HEK293 (cell line): Measurements from ENCODE around the gene TTL.
"Not testable (repeated sequence)": the region's sequence is repeated elsewhere in the genome, so short reads cannot be mapped to it uniquely, and the experiment has no call there.

Source experiments
- CTCF ChIA-PET: fragments of 350-600 bp; formaldehyde crosslinking; extraction: SDS; loops from one replicate; lab custom pipeline; 2021; ENCODE audit warnings: antibody characterized with exemption; lab: Yijun Ruan, JAX
- POLR2A ChIA-PET: fragments of 300-600 bp; formaldehyde crosslinking; extraction: SDS; loops from one replicate; lab custom pipeline; 2020; ENCODE audit warnings: antibody characterized with exemption, inconsistent platforms; lab: Yijun Ruan, JAX
- H3K27ac ChIP-seq: fragments of 200-500 bp; sonication (Bioruptor generic); 2 replicates; pipeline ENCODE4 v1.5.1; 2014; ENCODE audit warnings: low read depth, low read length, control low read depth, inconsistent platforms; ENCODE audit errors: extremely low read depth
- H3K36me3 ChIP-seq, 2 experiments: fragments of 200-500 bp in 1 of 2; sonication (Bioruptor generic) in 1 of 2; 1 replicate in 1 of 2; 2 replicates in 1 of 2; pipeline ENCODE4 v1.5.1; 2014 to 2017; ENCODE audit warnings: inconsistent platforms in 2 of 2, low read length in 2 of 2; ENCODE audit not compliant: control insufficient read depth in 2 of 2, insufficient read depth in 1 of 2
- H3K4me1 ChIP-seq: fragments of 200-500 bp; sonication (Bioruptor generic); 2 replicates; pipeline ENCODE4 v1.5.1; 2014; ENCODE audit warnings: mild to moderate bottlenecking, low read length, inconsistent platforms; ENCODE audit not compliant: control insufficient read depth, insufficient read depth
- H3K4me3 ChIP-seq: 2 replicates; pipeline ENCODE4 v1.5.1; 2011; ENCODE audit warnings: low read depth, mild to moderate bottlenecking, control low read depth, low read length, moderate library complexity
- H3K9me3 ChIP-seq: fragments of 200-500 bp; sonication (Bioruptor generic); 2 replicates; pipeline ENCODE4 v1.5.1; 2014; ENCODE audit warnings: low read depth, low read length, inconsistent platforms; ENCODE audit not compliant: control insufficient read depth, insufficient read depth
- GFI1B ChIP-seq: fragments of 450-650 bp; formaldehyde crosslinking; IDR thresholded peaks from 2 replicates; pipeline ENCODE4 v1.5.1; 2016; ENCODE audit warnings: missing biosample characterization, missing genetic modification characterization
- IKZF3 ChIP-seq: fragments of 450-650 bp; IDR thresholded peaks from 2 replicates; pipeline ENCODE4 v1.5.0; 2018; ENCODE audit warnings: missing biosample characterization, mild to moderate bottlenecking, missing genetic modification characterization, moderate library complexity
- KLF9 ChIP-seq: fragments of 450-650 bp; formaldehyde crosslinking; IDR thresholded peaks from 2 replicates; pipeline ENCODE4 v1.5.1; 2016; ENCODE audit warnings: missing biosample characterization, missing genetic modification characterization, low read depth
- SETDB1 ChIP-seq: IDR thresholded peaks from one replicate; pipeline ENCODE4 v1.6.1; 2017; ENCODE audit warnings: mild to moderate bottlenecking, low read length, moderate library complexity, mixed read lengths; ENCODE audit not compliant: insufficient read length
- ZBTB20 ChIP-seq: fragments of 450-650 bp; formaldehyde crosslinking; IDR thresholded peaks from 2 replicates; pipeline ENCODE4 v1.5.1; 2016; ENCODE audit warnings: missing biosample characterization, missing genetic modification characterization
- ZNF292 ChIP-seq: fragments of 450-650 bp; formaldehyde crosslinking; IDR thresholded peaks from 2 replicates; pipeline ENCODE4 v1.5.1; 2016; ENCODE audit warnings: low read depth, missing biosample characterization, missing genetic modification characterization, borderline replicate concordance
- ZNF37A ChIP-seq: fragments of 450-650 bp; IDR thresholded peaks from 2 replicates; pipeline ENCODE4 v1.5.1; 2018; ENCODE audit warnings: missing biosample characterization, missing genetic modification characterization
- ZNF600 ChIP-seq: fragments of 450-650 bp; formaldehyde crosslinking; IDR thresholded peaks from 2 replicates; pipeline ENCODE4 v1.5.1; 2016; ENCODE audit warnings: missing biosample characterization, missing genetic modification characterization
- ZNF837 ChIP-seq: fragments of 450-650 bp; formaldehyde crosslinking; IDR thresholded peaks from 2 replicates; pipeline ENCODE4 v1.5.1; 2016; ENCODE audit warnings: missing biosample characterization, missing genetic modification characterization
- ZSCAN23 ChIP-seq: fragments of 450-650 bp; formaldehyde crosslinking; IDR thresholded peaks from 2 replicates; pipeline ENCODE4 v1.5.1; 2016; ENCODE audit warnings: missing biosample characterization, missing genetic modification characterization
- TF ChIP-seq, protein P1 (sequence below): fragments of 450-650 bp; formaldehyde crosslinking; conservative IDR thresholded peaks from 2 replicates; pipeline ENCODE4 v1.5.1; 2016; ENCODE audit warnings: low read depth, missing biosample characterization, missing genetic modification characterization
- TF ChIP-seq, protein P2 (sequence below): fragments of 450-650 bp; formaldehyde crosslinking; IDR thresholded peaks from 2 replicates; pipeline ENCODE4 v1.5.1; 2016; ENCODE audit warnings: missing biosample characterization, missing genetic modification characterization

Gene TTL

DNA sequence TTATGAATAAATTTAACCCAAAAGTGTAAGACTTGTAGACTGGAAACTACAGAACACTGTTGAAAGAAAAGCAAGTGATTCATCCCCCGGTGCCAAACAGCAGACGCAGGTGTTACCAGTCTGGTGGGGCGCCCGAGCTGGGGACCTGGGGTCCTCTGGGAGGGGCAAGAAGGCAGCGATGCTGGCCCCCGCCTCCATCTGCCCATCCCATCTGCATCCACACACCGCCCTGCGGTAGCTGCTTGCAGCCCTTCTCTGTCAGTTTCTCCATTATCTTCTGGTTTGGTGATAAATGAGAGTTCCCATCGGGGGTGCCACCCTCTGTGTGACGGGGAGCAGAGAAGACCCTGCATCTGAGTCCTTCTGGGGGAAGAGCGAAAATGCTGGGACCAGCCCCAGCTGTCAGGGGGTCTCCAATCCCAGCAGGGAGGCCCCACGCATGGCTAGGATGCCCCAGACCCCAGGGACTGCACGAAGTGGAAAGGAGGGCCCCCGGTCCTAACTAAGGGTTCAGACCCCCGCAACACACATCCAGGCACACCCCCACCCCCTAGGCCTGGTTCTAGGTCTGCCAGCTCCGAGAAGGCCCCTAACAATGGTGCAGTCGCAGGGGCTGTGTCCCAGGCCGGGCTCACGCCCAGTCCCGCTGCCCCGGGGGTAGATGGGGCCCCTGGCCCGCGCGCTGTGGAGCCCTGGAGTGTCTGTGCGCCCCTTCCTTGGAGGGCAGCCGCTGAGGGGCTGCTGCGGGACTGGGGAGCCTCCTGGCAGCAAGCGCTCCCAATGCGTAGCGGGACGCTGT is 47.8 kb upstream of the TTL start:
- Histone ChIP-seq H3K4me1 (no peaks in the 10 kb centered on the region), H3K36me3 (no peaks in the 10 kb centered on the region), H3K9me3 (no peaks in the 10 kb centered on the region), H3K4me3 (no peak overlapping the region), H3K27ac (no peak overlapping the region)
- no peak for TF ChIP-seq ZNF37A
- no peak for TF ChIP-seq ZSCAN23 (tag by site-specific recombination)
- TF ChIP-seq, protein P1, sequence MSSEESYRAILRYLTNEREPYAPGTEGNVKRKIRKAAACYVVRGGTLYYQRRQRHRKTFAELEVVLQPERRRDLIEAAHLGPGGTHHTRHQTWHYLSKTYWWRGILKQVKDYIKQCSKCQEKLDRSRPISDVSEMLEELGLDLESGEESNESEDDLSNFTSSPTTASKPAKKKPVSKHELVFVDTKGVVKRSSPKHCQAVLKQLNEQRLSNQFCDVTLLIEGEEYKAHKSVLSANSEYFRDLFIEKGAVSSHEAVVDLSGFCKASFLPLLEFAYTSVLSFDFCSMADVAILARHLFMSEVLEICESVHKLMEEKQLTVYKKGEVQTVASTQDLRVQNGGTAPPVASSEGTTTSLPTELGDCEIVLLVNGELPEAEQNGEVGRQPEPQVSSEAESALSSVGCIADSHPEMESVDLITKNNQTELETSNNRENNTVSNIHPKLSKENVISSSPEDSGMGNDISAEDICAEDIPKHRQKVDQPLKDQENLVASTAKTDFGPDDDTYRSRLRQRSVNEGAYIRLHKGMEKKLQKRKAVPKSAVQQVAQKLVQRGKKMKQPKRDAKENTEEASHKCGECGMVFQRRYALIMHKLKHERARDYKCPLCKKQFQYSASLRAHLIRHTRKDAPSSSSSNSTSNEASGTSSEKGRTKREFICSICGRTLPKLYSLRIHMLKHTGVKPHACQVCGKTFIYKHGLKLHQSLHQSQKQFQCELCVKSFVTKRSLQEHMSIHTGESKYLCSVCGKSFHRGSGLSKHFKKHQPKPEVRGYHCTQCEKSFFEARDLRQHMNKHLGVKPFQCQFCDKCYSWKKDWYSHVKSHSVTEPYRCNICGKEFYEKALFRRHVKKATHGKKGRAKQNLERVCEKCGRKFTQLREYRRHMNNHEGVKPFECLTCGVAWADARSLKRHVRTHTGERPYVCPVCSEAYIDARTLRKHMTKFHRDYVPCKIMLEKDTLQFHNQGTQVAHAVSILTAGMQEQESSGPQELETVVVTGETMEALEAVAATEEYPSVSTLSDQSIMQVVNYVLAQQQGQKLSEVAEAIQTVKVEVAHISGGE (tag by site-specific recombination): no peak
- no peak for TF ChIP-seq SETDB1
- no peak for TF ChIP-seq ZNF837 (tag by site-specific recombination)
- no peak for TF ChIP-seq GFI1B (tag by site-specific recombination)
- no peak for TF ChIP-seq ZNF292 (tag by site-specific recombination)
- no peak for TF ChIP-seq KLF9 (tag by site-specific recombination)
- TF ChIP-seq ZBTB20 (tag by site-specific recombination): no peak
- TF ChIP-seq IKZF3 (tag by site-specific recombination): no peak
- TF ChIP-seq, protein P2, sequence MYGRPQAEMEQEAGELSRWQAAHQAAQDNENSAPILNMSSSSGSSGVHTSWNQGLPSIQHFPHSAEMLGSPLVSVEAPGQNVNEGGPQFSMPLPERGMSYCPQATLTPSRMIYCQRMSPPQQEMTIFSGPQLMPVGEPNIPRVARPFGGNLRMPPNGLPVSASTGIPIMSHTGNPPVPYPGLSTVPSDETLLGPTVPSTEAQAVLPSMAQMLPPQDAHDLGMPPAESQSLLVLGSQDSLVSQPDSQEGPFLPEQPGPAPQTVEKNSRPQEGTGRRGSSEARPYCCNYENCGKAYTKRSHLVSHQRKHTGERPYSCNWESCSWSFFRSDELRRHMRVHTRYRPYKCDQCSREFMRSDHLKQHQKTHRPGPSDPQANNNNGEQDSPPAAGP (tag by site-specific recombination): no peak
- TF ChIP-seq ZNF600 (tag by site-specific recombination): no peak
- ChIA-PET POLR2A (no interaction called here), CTCF (interaction anchor here (0.7 to 1.0 kb wide), 2 partner anchors 140 to 312 kb away, joined by 3 read pairs; no protein-coding TSS in a partner anchor)

DNA sequence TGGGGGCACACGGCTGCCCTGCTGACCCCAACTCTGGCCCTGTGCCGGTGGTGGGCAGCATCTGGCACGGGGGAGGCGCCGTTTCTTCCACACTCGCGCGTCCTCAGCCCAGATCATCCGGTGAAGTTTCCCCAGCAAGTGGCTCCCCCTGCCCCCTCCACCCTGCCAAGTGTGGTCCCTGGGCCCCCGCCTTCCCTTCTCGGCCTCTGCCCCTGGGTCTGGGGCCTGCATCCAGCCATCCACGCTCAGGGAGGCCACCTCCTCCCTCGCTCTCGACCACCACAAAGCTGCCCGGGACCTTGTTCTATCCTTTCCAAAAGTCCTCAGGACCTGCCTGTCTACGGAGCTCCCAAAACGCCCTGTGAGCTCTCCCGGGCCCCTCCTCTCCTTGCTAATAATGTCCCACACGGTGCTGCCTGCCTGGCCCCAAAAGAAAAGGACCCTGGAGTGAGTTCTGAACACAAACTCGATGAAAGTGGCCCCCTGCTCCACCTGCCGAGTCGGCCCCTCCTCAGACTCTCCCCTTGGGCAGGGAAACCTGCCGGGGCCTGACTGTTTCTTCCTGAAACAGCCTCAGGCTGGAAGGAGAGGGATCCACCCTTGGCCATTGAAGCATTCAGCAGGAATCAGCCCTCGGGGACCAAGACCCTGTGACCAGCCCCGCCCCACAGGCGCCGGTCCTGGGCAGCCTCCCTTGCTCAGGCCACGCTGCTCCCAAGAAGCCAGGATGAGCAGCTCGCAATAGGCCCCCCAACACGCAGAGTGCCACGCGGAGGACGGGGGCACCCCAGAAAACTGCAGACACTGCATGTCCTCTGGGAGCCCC is 46.9 kb upstream of the TTL start:
- H3K36me3 ChIP-seq, H3K4me3 ChIP-seq, H3K27ac ChIP-seq, H3K9me3 ChIP-seq, POLR2A ChIA-PET, H3K4me1 ChIP-seq: not testable (repeated sequence)
- CTCF ChIA-PET: interaction anchor here (0.7 to 1.0 kb wide), 2 partner anchors 141 to 175 kb away, joined by 3 to 4 read pairs; no protein-coding TSS in a partner anchor

DNA sequence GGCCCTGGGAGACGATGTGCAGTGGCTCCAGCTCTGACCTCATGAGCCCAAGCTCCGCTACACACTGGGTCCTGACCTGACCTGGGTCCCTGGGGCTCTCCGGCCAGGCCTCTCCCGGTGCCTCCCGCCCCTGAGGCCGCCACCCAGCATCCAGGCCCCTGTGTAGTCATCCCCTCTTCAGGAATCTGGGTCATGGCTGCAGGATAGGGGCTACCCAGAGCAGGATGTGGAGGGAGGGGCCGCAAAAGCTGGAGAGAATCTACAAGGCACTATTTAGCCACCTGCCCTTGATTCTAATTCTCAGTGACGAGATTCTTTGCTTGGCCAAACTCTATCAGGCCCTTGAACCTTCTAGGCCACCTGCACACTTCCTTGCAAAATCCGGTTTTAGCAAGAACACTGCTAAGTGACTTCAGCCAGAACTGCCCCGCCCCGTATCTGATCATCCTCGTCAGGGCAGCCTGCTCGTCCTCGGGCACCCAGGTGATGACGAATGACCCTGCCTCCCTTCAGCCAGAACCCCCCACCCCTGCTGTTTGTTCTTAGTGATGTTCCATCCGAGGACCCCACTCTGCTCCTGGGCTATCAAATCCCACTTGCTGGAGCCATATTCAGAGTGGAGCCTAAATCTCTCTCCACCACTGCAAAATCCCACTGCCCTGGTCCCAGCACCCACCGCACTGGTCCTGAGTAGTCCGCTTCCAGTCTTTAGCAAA is 46.1 kb upstream of the TTL start:
- H3K4me3 ChIP-seq, H3K27ac ChIP-seq, H3K9me3 ChIP-seq, H3K4me1 ChIP-seq, POLR2A ChIA-PET, H3K36me3 ChIP-seq: not testable (repeated sequence)
- CTCF ChIA-PET: interaction anchor here (1.0 kb wide), 1 partner anchor 176 kb away, joined by 4 read pairs; no protein-coding TSS in a partner anchor

DNA sequence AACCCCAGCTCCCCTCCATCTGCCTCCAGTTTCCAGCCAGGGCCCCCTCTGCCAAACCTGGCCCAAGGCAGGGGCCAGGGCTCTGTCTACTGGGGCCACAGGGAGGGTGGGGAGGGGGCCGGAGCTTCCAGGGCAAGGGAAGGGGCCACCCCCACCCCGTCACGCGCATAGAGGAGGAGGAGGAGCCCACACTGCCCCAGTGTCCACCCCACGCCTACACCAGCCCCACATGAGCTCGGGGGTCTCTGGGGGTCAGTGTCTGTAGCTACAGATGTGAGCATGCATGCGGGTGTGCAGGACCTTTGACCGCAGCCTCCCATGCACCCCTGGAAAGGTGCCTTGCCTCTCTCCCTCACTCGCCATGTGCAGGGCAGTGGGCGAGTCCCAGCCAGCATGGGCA is 45.0 kb upstream of the TTL start:
- H3K4me3 ChIP-seq, CTCF ChIA-PET, H3K27ac ChIP-seq, H3K36me3 ChIP-seq, H3K4me1 ChIP-seq, H3K9me3 ChIP-seq, POLR2A ChIA-PET: not testable (repeated sequence)

DNA sequence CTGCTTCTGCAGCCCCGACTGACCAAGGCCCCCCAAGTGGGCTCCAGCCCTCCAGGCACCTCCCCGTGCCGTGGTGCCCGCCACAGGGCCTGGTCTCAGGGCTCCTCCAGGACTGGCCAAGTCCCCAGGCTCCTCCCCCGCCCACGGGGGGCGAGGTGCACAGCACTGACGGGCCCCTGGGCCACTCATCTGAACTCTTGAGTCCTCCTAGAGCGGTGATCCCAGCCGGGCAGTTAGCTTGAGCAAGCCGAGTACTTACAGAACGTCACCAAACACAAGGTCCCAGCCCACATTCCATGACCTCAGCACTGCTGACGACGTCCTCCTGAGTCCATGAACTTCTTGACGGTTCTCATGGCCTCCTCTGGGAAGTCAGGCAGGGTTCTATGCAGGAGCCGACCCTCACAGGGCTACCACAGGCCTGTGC is 44.5 kb upstream of the TTL start:
- POLR2A ChIA-PET, H3K4me3 ChIP-seq, H3K27ac ChIP-seq, H3K36me3 ChIP-seq, CTCF ChIA-PET, H3K9me3 ChIP-seq, H3K4me1 ChIP-seq: not testable (repeated sequence)

DNA sequence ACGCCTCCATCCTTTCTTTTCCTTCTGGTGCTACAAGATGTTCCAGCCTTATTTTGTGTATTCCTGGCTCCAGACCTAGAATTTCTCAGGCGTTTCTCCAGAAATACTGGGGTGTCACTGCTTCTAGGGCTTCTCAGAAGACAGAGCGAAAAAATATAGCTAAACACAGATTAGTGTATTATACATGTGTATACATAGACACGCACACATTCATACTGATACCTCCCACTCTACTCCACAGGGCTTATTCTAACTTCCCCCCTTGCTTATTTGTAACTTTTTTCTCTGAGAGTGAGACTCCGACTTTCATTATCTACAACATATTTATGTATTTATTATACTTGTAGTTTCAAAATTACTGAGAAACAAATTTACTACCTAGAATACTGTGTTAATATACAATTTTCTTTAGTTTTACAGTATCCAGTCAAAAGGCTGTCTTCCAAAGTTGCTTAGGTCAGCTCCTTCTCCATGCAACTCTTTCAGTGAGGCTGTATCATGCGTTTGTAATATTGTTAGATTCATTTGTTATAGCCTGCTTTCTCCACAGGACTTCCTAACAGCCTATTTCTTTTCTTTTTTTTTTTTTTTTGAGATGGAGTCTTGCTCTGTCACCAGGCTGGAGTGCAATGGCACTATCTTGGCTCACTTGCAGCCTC is 43.2 kb upstream of the TTL start:
- H3K4me3 ChIP-seq, H3K9me3 ChIP-seq, H3K27ac ChIP-seq, H3K4me1 ChIP-seq, H3K36me3 ChIP-seq, POLR2A ChIA-PET, CTCF ChIA-PET: not testable (repeated sequence)
